GM10266 (cell line): ENCODE measurements around the gene FAM204A.

Experiments
- DNase-seq: peaks from one replicate; pipeline ENCODE4 v3.0.0; 2012; ENCODE audit errors: extremely low spot score
- CTCF ChIP-seq: IDR thresholded peaks from 2 replicates; pipeline ENCODE4 v1.5.1; 2012; ENCODE audit warnings: mild to moderate bottlenecking, low read depth; ENCODE audit not compliant: control insufficient read depth, insufficient read depth; ENCODE audit errors: missing control alignments

Gene FAM204A

GRCh38 chr10:118314882-118315281, 27.2 kb downstream of the FAM204A start:
- DNase-seq = no peak
- no peak for TF ChIP-seq CTCF

DNA sequence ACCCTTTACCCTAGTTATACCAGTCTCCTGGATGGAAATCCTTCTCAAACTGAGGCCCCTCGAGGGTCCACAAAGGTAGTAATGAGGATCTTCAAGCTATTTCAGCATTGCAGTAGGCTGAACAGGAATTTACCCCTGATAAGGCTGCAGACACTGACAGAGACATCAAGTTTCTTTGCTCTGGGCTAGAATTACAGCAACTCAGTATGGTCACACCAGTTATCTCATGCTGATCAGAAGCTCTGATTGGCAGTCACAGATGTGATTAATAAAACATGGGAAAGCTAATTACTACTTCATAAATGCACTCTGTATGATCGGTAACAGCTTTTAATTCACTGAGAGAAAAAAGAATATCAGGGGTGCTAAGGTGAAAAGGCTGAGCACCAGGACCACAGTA, 30.6 kb downstream of the FAM204A start:
- DNase-seq = no peak
- TF ChIP-seq CTCF = no peak

DNA sequence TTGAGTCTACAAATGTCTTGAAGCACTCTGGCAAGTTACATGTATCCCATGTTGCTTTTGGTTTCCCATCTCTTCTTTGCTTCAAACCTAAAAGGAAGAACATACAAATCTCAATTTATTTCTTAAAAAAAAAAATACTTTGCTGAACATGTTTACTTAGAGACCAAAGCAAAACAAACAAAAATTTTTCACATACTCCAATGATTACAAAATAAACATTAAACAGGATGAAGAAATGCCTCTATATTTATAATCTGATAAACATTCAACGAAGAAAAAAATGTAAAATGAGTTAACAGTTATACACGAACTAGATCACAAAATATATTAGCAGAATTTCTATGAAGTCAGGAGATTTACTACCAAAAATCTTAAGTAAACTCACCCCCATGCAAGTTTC, 31.3 kb downstream of the FAM204A start:
- DNase-seq = no peak

GRCh38 chr10:118309911-118310310, 32.2 kb downstream of the FAM204A start:
- no peak for TF ChIP-seq CTCF
- DNase-seq = no peak

More for the DNA sequence above, 31.3 kb downstream of the FAM204A start:
- no peak for TF ChIP-seq CTCF

DNA sequence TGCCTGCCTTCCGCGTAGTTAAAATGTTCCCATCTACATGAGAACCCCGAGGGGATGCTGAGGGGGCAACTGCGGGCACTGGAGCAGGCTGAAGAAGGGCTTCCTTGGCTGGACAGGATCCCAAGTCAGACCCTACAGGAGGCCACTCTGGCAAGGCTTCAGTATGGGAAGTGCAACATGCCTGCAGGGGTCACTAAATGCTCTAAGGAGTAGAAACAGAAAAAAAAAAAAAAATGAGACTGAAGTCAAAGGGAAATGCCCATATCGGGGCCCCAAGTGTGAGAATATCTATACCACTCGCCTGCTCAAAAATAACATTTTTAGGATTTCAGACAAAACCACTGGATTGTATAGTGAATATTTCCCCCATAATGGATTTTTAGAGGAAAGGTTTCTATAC, 33.5 kb downstream of the FAM204A start:
- DNase-seq = no peak
- peak; percentile 7 for TF ChIP-seq CTCF

DNA sequence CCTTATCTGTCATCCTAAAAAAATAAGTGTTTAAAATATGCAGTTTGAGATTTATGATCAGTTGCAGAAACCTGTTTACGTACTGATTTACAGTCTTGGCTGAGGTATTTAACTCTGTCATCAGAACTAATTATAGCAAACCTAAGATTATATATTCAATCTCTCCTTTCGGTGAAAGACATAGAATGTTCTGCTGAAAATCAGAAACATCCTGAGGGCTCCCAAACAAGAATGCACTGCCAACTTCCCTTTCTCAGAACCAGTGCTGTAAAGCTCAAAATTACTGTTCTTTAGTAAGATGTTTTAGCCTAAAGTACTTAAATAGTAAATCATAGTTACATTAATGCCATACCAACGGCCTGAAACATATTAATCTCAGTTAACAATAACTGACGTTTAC, 34.3 kb downstream of the FAM204A start:
- no peak for TF ChIP-seq CTCF
- no peak for DNase-seq

DNA sequence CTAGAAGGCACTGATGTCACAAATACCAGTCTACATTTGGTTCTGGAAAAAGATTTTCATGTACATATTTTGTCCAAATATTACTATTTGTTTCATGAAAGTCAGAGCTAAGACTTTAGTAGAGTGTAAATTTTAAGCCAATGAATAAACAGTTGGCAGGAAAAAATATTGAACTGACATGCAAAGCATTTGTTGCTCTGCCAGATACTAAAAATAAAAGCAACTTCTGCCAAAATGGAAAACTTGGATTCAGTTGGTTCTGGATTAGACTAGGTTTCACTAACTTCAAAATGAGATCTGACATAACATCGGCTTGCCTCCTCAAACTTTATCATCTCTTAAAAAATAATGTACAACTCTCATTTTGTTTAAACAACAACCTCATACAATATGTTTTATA, 34.9 kb downstream of the FAM204A start:
- TF ChIP-seq CTCF = no peak
- no peak for DNase-seq
